WTC11 (cell line): Measurements from ENCODE around the gene LIMCH1.

Experiments used
- GRHL2 ChIP-seq: fragments of 250-450 bp; sonication (Bioruptor Pico); IDR thresholded peaks from 2 replicates; pipeline ENCODE4 v1.8.0; 2022; ENCODE audit warnings: mild to moderate bottlenecking, moderate library complexity; ENCODE audit not compliant: insufficient replicate concordance, severe bottlenecking
- NFYB ChIP-seq: sonication (generic); formaldehyde crosslinking; conservative IDR thresholded peaks from 2 replicates; pipeline ENCODE4 v1.8.0; 2022; ENCODE audit warnings: low read depth, missing genetic modification reagents
- SMAD4 ChIP-seq: sonication (generic); formaldehyde crosslinking; IDR thresholded peaks from 2 replicates; pipeline ENCODE4 v1.8.0; 2022; ENCODE audit warnings: mild to moderate bottlenecking, missing genetic modification reagents
- ZNF121 ChIP-seq: sonication (generic); formaldehyde crosslinking; IDR thresholded peaks from 2 replicates; pipeline ENCODE4 v1.8.0; 2023; ENCODE audit warnings: missing genetic modification reagents
- ZNF396 ChIP-seq: fragments of 250-450 bp; sonication (Bioruptor Pico); IDR thresholded peaks from 2 replicates; pipeline ENCODE4 v1.8.0; 2021; ENCODE audit warnings: mild to moderate bottlenecking, moderate library complexity, borderline replicate concordance
- TF ChIP-seq, protein P1 (sequence below): fragments of 200-600 bp; IDR thresholded peaks from 2 replicates; pipeline ENCODE4 v1.8.0; 2022; ENCODE audit warnings: antibody characterized with exemption
- TF ChIP-seq, protein P2 (sequence below): sonication (generic); formaldehyde crosslinking; IDR thresholded peaks from 2 replicates; pipeline ENCODE4 v1.8.1; 2022; ENCODE audit warnings: mild to moderate bottlenecking, moderate library complexity, missing genetic modification reagents
- TF ChIP-seq, protein P3 (sequence below): sonication (generic); formaldehyde crosslinking; IDR thresholded peaks from 2 replicates; pipeline ENCODE4 v1.8.0; 2023; ENCODE audit warnings: missing genetic modification reagents, mild to moderate bottlenecking, borderline replicate concordance
- TF ChIP-seq, protein P4 (sequence below): sonication (generic); formaldehyde crosslinking; IDR thresholded peaks from 2 replicates; pipeline ENCODE4 v1.8.1; 2023; ENCODE audit warnings: mild to moderate bottlenecking, missing genetic modification reagents, moderate library complexity

DNA sequence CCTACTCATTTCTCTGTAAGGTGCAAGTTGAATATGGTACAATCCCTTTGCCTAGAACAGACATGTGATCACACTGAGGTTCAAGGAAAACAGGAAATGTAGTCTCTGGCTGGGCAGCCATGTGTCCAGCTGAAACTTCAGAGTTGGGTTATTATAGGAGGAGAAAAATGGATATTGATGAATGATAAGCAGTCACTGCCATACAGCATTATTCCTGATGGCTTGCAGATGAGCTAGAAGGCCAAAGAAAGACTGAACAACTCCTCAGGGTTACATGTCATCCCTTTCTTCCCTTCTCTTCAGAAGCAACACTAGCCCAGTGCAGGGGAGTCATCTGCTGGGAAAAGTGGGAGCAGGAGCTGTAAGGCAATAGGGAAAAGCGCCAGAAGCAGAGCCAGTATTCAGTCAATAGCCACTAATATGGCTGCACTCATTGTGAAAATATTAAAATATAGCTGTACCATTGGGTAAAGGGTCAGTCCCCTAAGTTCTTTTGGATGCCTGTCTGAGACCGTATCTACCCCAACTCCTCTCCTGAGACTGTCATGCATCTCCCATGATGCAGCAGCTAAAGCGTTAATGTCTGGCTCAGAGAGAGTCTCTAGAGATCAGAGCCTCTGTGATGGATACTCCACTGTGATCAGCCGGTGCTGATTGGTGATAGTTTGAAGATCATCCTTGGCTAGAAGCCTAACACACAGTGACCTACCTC lies 190.1 kb downstream of the LIMCH1 start:
- TF ChIP-seq, protein P1, sequence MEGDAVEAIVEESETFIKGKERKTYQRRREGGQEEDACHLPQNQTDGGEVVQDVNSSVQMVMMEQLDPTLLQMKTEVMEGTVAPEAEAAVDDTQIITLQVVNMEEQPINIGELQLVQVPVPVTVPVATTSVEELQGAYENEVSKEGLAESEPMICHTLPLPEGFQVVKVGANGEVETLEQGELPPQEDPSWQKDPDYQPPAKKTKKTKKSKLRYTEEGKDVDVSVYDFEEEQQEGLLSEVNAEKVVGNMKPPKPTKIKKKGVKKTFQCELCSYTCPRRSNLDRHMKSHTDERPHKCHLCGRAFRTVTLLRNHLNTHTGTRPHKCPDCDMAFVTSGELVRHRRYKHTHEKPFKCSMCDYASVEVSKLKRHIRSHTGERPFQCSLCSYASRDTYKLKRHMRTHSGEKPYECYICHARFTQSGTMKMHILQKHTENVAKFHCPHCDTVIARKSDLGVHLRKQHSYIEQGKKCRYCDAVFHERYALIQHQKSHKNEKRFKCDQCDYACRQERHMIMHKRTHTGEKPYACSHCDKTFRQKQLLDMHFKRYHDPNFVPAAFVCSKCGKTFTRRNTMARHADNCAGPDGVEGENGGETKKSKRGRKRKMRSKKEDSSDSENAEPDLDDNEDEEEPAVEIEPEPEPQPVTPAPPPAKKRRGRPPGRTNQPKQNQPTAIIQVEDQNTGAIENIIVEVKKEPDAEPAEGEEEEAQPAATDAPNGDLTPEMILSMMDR, result no peak
- TF ChIP-seq ZNF121 (CRISPR knock-in tag), result no peak
- TF ChIP-seq, protein P2, sequence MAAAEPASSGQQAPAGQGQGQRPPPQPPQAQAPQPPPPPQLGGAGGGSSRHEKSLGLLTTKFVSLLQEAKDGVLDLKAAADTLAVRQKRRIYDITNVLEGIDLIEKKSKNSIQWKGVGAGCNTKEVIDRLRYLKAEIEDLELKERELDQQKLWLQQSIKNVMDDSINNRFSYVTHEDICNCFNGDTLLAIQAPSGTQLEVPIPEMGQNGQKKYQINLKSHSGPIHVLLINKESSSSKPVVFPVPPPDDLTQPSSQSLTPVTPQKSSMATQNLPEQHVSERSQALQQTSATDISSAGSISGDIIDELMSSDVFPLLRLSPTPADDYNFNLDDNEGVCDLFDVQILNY (CRISPR knock-in tag), result no peak
- no peak for TF ChIP-seq NFYB (CRISPR knock-in tag)
- TF ChIP-seq ZNF396 (CRISPR knock-in tag), result no peak
- no peak for TF ChIP-seq GRHL2
- TF ChIP-seq, protein P3, sequence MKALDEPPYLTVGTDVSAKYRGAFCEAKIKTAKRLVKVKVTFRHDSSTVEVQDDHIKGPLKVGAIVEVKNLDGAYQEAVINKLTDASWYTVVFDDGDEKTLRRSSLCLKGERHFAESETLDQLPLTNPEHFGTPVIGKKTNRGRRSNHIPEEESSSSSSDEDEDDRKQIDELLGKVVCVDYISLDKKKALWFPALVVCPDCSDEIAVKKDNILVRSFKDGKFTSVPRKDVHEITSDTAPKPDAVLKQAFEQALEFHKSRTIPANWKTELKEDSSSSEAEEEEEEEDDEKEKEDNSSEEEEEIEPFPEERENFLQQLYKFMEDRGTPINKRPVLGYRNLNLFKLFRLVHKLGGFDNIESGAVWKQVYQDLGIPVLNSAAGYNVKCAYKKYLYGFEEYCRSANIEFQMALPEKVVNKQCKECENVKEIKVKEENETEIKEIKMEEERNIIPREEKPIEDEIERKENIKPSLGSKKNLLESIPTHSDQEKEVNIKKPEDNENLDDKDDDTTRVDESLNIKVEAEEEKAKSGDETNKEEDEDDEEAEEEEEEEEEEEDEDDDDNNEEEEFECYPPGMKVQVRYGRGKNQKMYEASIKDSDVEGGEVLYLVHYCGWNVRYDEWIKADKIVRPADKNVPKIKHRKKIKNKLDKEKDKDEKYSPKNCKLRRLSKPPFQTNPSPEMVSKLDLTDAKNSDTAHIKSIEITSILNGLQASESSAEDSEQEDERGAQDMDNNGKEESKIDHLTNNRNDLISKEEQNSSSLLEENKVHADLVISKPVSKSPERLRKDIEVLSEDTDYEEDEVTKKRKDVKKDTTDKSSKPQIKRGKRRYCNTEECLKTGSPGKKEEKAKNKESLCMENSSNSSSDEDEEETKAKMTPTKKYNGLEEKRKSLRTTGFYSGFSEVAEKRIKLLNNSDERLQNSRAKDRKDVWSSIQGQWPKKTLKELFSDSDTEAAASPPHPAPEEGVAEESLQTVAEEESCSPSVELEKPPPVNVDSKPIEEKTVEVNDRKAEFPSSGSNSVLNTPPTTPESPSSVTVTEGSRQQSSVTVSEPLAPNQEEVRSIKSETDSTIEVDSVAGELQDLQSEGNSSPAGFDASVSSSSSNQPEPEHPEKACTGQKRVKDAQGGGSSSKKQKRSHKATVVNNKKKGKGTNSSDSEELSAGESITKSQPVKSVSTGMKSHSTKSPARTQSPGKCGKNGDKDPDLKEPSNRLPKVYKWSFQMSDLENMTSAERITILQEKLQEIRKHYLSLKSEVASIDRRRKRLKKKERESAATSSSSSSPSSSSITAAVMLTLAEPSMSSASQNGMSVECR (CRISPR knock-in tag), result no peak
- TF ChIP-seq SMAD4 (CRISPR knock-in tag), result no peak
- TF ChIP-seq, protein P4, sequence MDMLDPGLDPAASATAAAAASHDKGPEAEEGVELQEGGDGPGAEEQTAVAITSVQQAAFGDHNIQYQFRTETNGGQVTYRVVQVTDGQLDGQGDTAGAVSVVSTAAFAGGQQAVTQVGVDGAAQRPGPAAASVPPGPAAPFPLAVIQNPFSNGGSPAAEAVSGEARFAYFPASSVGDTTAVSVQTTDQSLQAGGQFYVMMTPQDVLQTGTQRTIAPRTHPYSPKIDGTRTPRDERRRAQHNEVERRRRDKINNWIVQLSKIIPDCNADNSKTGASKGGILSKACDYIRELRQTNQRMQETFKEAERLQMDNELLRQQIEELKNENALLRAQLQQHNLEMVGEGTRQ (CRISPR knock-in tag), result no peak
